Glutamatergic neuron (in vitro differentiated cells): ENCODE measurements around the gene TMEM176B. TPM values are rescaled to one million over a fixed set of nuclear protein-coding genes. Genes with fewer than 3 reads are reported as not detected.

Experiments
- DNase-seq: peaks from one replicate; pipeline ENCODE4 v3.0.0; 2022
- H3K27ac Mint-ChIP-seq: one replicate; pipeline ENCODE4 v1.8.0; 2020; ENCODE audit warnings: mild to moderate bottlenecking, mixed read lengths, inconsistent platforms; ENCODE audit not compliant: unreplicated experiment
- H3K27me3 Mint-ChIP-seq: one replicate; pipeline ENCODE4 v1.8.0; 2020; ENCODE audit warnings: mild to moderate bottlenecking, moderate library complexity, mixed read lengths, inconsistent platforms; ENCODE audit not compliant: unreplicated experiment
- H3K36me3 Mint-ChIP-seq: one replicate; pipeline ENCODE4 v1.8.0; 2020; ENCODE audit warnings: mild to moderate bottlenecking, mixed read lengths, inconsistent platforms; ENCODE audit not compliant: unreplicated experiment
- H3K4me1 Mint-ChIP-seq: one replicate; pipeline ENCODE4 v1.8.0; 2020; ENCODE audit warnings: mild to moderate bottlenecking, low read depth, mixed read lengths, inconsistent platforms; ENCODE audit not compliant: unreplicated experiment
- H3K4me3 Mint-ChIP-seq: one replicate; pipeline ENCODE4 v1.8.0; 2020; ENCODE audit warnings: mild to moderate bottlenecking, mixed read lengths, inconsistent platforms; ENCODE audit not compliant: unreplicated experiment
- H3K9me3 Mint-ChIP-seq: one replicate; pipeline ENCODE4 v1.8.0; 2020; ENCODE audit warnings: mild to moderate bottlenecking, moderate library complexity, mixed read lengths, inconsistent platforms; ENCODE audit not compliant: unreplicated experiment
- total RNA-seq: library from RNA; stranded (reverse); fragmentation: NEBNext Ultra II Directional; extraction: Animal tissue kit (Norgen Biotek cat#: 25700); gene quantifications from one replicate; pipeline ENCODE4 v1.2.1, GENCODE V29; 2021; ENCODE audit not compliant: unreplicated experiment
- TF ChIP-seq, protein P1 (sequence below): fragments of 200-600 bp; sonication (generic); IDR thresholded peaks from one replicate; pipeline ENCODE4 v1.5.0; 2021; ENCODE audit not compliant: partially characterized antibody, unreplicated experiment

TMEM176B gene
- total RNA-seq, 1 donor from 2014 or later: 0.44 TPM

DNA sequence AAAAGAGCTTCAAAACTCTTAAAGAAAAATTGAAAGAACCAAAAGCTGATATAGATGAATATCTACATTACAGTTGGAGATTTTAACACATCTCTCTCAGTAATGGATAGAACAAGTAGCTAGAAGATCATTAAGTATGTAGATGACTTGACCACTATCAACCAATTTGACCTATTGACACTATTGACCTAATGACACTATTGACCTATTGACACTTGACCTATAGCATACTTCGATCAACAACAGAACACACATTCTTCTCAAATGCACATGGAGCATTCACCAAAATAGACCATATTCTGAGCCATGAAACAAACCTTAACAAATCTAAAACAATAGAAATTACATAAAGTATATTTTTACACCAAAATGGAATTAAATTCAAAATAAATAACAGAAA is 40.7 kb downstream of the TMEM176B start:
- DNase-seq: no peak
- Mint-ChIP-seq H3K9me3 (no peaks in the 10 kb centered on the region), H3K36me3 (no peaks in the 10 kb centered on the region), H3K27ac (no peak overlapping the region), H3K27me3 (peaks cover 2% of the 10 kb centered on the region), H3K4me1 (no peaks in the 10 kb centered on the region), H3K4me3 (no peak overlapping the region)
- TF ChIP-seq, protein P1, sequence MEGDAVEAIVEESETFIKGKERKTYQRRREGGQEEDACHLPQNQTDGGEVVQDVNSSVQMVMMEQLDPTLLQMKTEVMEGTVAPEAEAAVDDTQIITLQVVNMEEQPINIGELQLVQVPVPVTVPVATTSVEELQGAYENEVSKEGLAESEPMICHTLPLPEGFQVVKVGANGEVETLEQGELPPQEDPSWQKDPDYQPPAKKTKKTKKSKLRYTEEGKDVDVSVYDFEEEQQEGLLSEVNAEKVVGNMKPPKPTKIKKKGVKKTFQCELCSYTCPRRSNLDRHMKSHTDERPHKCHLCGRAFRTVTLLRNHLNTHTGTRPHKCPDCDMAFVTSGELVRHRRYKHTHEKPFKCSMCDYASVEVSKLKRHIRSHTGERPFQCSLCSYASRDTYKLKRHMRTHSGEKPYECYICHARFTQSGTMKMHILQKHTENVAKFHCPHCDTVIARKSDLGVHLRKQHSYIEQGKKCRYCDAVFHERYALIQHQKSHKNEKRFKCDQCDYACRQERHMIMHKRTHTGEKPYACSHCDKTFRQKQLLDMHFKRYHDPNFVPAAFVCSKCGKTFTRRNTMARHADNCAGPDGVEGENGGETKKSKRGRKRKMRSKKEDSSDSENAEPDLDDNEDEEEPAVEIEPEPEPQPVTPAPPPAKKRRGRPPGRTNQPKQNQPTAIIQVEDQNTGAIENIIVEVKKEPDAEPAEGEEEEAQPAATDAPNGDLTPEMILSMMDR: no peak

DNA sequence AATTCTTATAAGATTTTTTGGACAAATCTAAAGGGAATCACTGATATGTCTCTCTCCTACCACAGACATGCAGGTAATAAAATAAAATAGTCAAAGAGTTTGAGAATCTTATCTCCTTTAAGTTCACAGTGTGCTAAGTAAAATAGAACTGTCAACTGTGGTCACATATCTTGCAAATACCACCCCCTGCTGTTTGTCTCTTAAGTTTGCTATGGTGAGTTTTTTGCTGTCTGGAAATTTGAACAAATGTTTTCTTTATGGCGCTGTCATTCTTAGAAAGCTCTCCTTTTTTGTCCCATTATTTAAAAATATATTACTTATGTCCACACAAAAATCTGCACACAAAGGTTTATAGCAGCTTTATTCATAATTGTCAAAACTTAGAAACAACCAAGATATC is 43.3 kb downstream of the TMEM176B start:
- H3K27ac Mint-ChIP-seq: no peak overlapping the region
- no peaks in the 10 kb centered on the region for H3K4me1 Mint-ChIP-seq
- peaks cover 3% of the 10 kb centered on the region for H3K27me3 Mint-ChIP-seq

DNA sequence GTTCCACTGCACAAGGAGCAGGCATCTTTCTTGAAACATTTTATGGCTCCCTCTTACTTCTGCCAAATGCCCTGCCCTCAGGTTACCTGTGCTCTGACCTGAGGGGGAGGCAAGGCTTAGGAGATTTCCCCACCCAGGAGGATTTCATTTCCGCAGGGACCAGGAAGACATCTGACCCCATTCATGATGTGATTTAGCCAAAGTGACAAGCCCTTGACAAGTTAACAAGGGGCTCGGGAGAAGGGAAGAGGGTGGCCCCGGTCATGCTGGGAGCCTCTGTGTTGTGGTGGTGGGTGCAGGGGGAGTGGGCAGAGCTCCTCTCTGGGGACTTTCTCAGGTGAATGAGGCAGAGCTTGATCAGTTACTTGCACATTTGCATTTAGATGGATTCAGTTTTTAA is 44.0 kb downstream of the TMEM176B start:
- TF ChIP-seq, protein P1: no peak
- Mint-ChIP-seq H3K9me3 (no peaks in the 10 kb centered on the region), H3K4me3 (no peak overlapping the region), H3K36me3 (no peaks in the 10 kb centered on the region), H3K27me3 (peaks cover 3% of the 10 kb centered on the region), H3K4me1 (no peaks in the 10 kb centered on the region), H3K27ac (no peak overlapping the region)
- DNase-seq: no peak

More for the DNA sequence above, 43.3 kb downstream of the TMEM176B start:
- no peak for DNase-seq
- TF ChIP-seq, protein P1: no peak
- Mint-ChIP-seq H3K4me3 (no peak overlapping the region), H3K36me3 (no peaks in the 10 kb centered on the region), H3K9me3 (no peaks in the 10 kb centered on the region)

DNA sequence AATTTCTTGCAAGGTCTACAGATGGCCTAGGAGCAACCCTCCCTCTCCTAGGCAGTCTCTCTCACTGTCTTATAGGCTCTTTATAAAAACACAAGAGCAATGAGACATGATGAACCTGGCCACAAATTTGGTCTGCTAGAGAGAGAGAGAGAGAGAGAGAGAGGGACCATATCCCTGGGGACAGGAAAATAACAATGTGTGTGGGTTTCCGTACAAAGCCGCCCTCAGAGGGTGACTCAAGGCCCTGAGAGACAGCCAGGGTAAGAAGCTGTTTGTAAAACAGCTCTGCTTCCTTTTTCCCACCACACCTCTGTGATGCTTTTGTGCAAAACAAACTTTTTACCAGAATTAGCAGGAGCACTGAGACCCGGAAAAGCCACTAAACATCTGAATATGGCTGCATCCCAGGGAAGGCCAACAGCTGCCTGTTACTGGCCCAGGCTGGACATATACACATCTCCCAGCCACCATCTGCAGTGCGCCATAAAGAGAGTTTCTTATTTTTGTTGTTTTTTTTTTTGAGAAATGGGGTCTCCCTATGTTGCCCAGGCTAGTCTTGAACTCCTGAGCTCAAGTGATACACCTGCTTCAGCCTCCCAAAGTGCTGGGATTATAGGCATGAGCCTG is 44.6 kb downstream of the TMEM176B start:
- Mint-ChIP-seq H3K27me3 (peaks cover 3% of the 10 kb centered on the region), H3K4me1 (no peaks in the 10 kb centered on the region), H3K27ac (no peak overlapping the region)

DNA sequence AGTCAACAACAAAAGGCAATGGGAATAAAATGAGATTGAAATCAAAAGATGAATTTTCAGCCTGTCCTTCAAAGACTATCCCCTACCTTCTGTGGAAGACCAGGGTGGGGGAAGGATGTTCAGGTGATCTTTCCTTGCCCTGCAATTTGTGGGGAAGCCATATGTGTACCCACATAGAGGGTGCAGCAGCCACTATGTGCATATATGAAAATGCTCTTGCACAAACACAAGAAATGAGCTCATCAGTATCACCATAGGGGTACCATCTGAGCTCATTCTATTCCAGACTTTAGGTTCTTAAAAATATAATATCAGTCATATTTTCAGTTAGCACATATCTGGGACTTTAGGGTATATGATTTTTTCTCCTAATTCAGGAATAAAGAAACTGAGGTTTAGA is 45.2 kb downstream of the TMEM176B start:
- Mint-ChIP-seq H3K36me3 (no peaks in the 10 kb centered on the region), H3K4me1 (no peaks in the 10 kb centered on the region), H3K27ac (no peak overlapping the region)

More for the DNA sequence above, 44.6 kb downstream of the TMEM176B start:
- DNase-seq: no peak
- H3K36me3 Mint-ChIP-seq: no peaks in the 10 kb centered on the region
- no peak overlapping the region for H3K4me3 Mint-ChIP-seq
- no peaks in the 10 kb centered on the region for H3K9me3 Mint-ChIP-seq
- TF ChIP-seq, protein P1: no peak

More for the DNA sequence above, 45.2 kb downstream of the TMEM176B start:
- Mint-ChIP-seq H3K27me3 (peaks cover 5% of the 10 kb centered on the region), H3K9me3 (no peaks in the 10 kb centered on the region), H3K4me3 (no peak overlapping the region)
- TF ChIP-seq, protein P1: no peak
- no peak for DNase-seq
